H1 (cell line): Measurements from ENCODE around the gene EMD. TPM values are rescaled to one million over a fixed set of nuclear protein-coding genes. Genes with fewer than 3 reads are reported as not detected.

ENCODE experiments used
- BACH1 ChIP-seq: IDR thresholded peaks from 2 replicates; pipeline ENCODE4 v1.6.1; 2012; ENCODE audit warnings: low read length, improper control_type of control experiment
- CREB1 ChIP-seq: IDR thresholded peaks from 2 replicates; pipeline ENCODE4 v1.6.1; 2012; ENCODE audit warnings: inconsistent platforms
- EGR1 ChIP-seq: IDR thresholded peaks from 2 replicates; pipeline ENCODE4 v1.6.1; 2011; ENCODE audit warnings: low read depth, low read length, borderline replicate concordance
- JUN ChIP-seq: IDR thresholded peaks from 2 replicates; pipeline ENCODE4 v1.6.1; 2011; ENCODE audit warnings: low read depth, mild to moderate bottlenecking, improper control_type of control experiment, low read length
- JUND ChIP-seq: IDR thresholded peaks from 2 replicates; pipeline ENCODE4 v1.6.1; 2011; ENCODE audit warnings: mild to moderate bottlenecking, improper control_type of control experiment, low read length
- KDM1A ChIP-seq: fragments of 200-600, 300-600 bp; sonication (generic); IDR thresholded peaks from 2 replicates; pipeline ENCODE4 v1.7.1; 2016; ENCODE audit warnings: mild to moderate bottlenecking, low read length, borderline replicate concordance
- PHF8 ChIP-seq: fragments of 200-600 bp; sonication (generic); conservative IDR thresholded peaks from 2 replicates; pipeline ENCODE4 v1.7.1; 2012; ENCODE audit warnings: low read depth, mild to moderate bottlenecking, inconsistent platforms, low read length, moderate library complexity
- RFX5 ChIP-seq: IDR thresholded peaks from 2 replicates; pipeline ENCODE4 v1.6.1; 2011; ENCODE audit warnings: low read depth, low read length, improper control_type of control experiment, borderline replicate concordance
- TAF1 ChIP-seq: IDR thresholded peaks from 2 replicates; pipeline ENCODE4 v1.6.1; 2011; ENCODE audit warnings: mild to moderate bottlenecking, low read depth, low read length
- TAF7 ChIP-seq: optimal IDR thresholded peaks from 2 replicates; pipeline ENCODE3; 2011; ENCODE audit warnings: low read depth, mild to moderate bottlenecking, inconsistent platforms, low read length, moderate library complexity, borderline replicate concordance
- TBP ChIP-seq: IDR thresholded peaks from 2 replicates; pipeline ENCODE4 v1.6.1; 2011; ENCODE audit warnings: low read depth, low read length, improper control_type of control experiment
- YY1 ChIP-seq: IDR thresholded peaks from 2 replicates; pipeline ENCODE4 v1.6.1; 2011; ENCODE audit warnings: low read depth, mild to moderate bottlenecking, low read length
- polyA plus RNA-seq, 7 experiments: library from polyadenylated mRNA; depleted of rRNA in 3 of 7; stranded (reverse) in 5 of 7; unstranded in 2 of 7; fragments of >200 nt in 5 of 7; fragments of 200-250 nt in 2 of 7; gene quantifications; 1 replicate in 5 of 7; 2 replicates in 1 of 7; 4 replicates in 1 of 7; pipeline versions ENCODE4 v1.2.1 to v1.2.3, GENCODE V29; 2011 to 2013; ENCODE audit warnings: missing spikeins in 2 of 7, mixed read lengths in 2 of 7
- total RNA-seq: library from RNA; stranded (reverse); fragmentation: NEBNext Ultra II Directional; extraction: Animal tissue kit (Norgen Biotek cat#: 25700); gene quantifications from 2 replicates; pipeline ENCODE4 v1.2.1, GENCODE V29; 2021

Gene EMD
- total and polyA plus RNA-seq, 2 of the 8 experiments (the other 6 are each of a cell fraction or from before 2014, with no cell fraction given) = 45.5 to 109 TPM

- TF ChIP-seq PHF8 = no peak
- no peak for TF ChIP-seq KDM1A
- TF ChIP-seq RFX5 = no peak
- TF ChIP-seq CREB1 = 0 out of 2 replicates have a peak, but pooled peaks have one; percentile 17
- TF ChIP-seq BACH1 = peak; percentile 81
- 0 out of 2 replicates have a peak, but pooled peaks have one; percentile 4 for TF ChIP-seq JUN
- peak; percentile 86 for TF ChIP-seq TAF7
- 0 out of 2 replicates have a peak, but pooled peaks have one; percentile 7 for TF ChIP-seq EGR1
- peak; percentile 80 for TF ChIP-seq TAF1
- TF ChIP-seq YY1 = no peak
- TF ChIP-seq JUND = peak; percentile 81
- TF ChIP-seq TBP = peak; percentile 56; the same call in 1 of the 2 replicates
- TF ChIP-seq, all 59 proteins: peak for 17
Measured at GRCh38 chrX:154369449-154370299, 9.4 kb upstream of the EMD start (continued).
